GM19395 (cell line): ENCODE measurements around the gene JDP2.
"Not testable (repeated sequence)": the region's sequence is repeated elsewhere in the genome, so short reads cannot be mapped to it uniquely, and the experiment has no call there.

Experiments
- ATAC-seq: cut with Tn5 transposase; IDR thresholded peaks from one replicate; pipeline ENCODE4 v1.9.1; 2021; ENCODE audit warnings: mild to moderate bottlenecking, moderate library complexity; ENCODE audit not compliant: unreplicated experiment

The JDP2 gene

GRCh38 chr14:75427482-75428229, at the start of gene JDP2:
Gene JDP2, plus strand, starts transcription at chr14:75428022. Its CDS starts 9,899 bp downstream, at chr14:75437921.
- ATAC-seq: peak; percentile 48

GRCh38 chr14:75379246-75379929, 48.4 kb upstream of the JDP2 start:
- no peak for ATAC-seq

GRCh38 chr14:75379930-75380270, 47.9 kb upstream of the JDP2 start:
- ATAC-seq: no peak

- ATAC-seq: no peak
These were observed 47.2 kb upstream of the JDP2 start for GRCh38 chr14:75380656-75381055.

GRCh38 chr14:75381642-75382041, 46.2 kb upstream of the JDP2 start:
- ATAC-seq: no peak

- not testable (repeated sequence) for ATAC-seq
These were observed 44.6 kb upstream of the JDP2 start for GRCh38 chr14:75383219-75383618.

GRCh38 chr14:75383721-75384120, 44.1 kb upstream of the JDP2 start:
- ATAC-seq: no peak

GRCh38 chr14:75389679-75390078, 38.1 kb upstream of the JDP2 start:
- ATAC-seq: no peak

- ATAC-seq: no peak
These were observed 37.6 kb upstream of the JDP2 start for GRCh38 chr14:75390183-75390582.

GRCh38 chr14:75391953-75392352, 35.9 kb upstream of the JDP2 start:
- no peak for ATAC-seq

- ATAC-seq: no peak
These were observed 34.9 kb upstream of the JDP2 start for GRCh38 chr14:75392686-75393641.

- ATAC-seq: no peak
These were observed 34.0 kb upstream of the JDP2 start for GRCh38 chr14:75393794-75394193.

- no peak for ATAC-seq
These were observed 32.0 kb upstream of the JDP2 start for GRCh38 chr14:75395862-75396261.

- no peak for ATAC-seq
These were observed 28.5 kb upstream of the JDP2 start for GRCh38 chr14:75399321-75399720.

GRCh38 chr14:75399843-75400775, 27.7 kb upstream of the JDP2 start:
- ATAC-seq: no peak

GRCh38 chr14:75401361-75401760, 26.5 kb upstream of the JDP2 start:
- ATAC-seq: no peak

GRCh38 chr14:75402867-75403413, 24.9 kb upstream of the JDP2 start:
- ATAC-seq: no peak

GRCh38 chr14:75404847-75405246, 23.0 kb upstream of the JDP2 start:
- no peak for ATAC-seq

GRCh38 chr14:75406102-75406501, 21.7 kb upstream of the JDP2 start:
- no peak for ATAC-seq

GRCh38 chr14:75406856-75407255, 21.0 kb upstream of the JDP2 start:
- no peak for ATAC-seq
